Muscle of back (tissue), 11 donors: ENCODE data around the gene PRSS21. TPM values are rescaled to one million over a fixed set of nuclear protein-coding genes. Genes with fewer than 3 reads are reported as not detected.
A peak's percentile ranks its signal among the peaks of the same experiment; 100 is the strongest.

Source experiments
- DNase-seq, 3 donors: peaks; one replicate each; pipeline versions ENCODE4 v3.0.0 to v3.0.0-alpha.2; 2013
- polyA plus RNA-seq, 10 donors: library from polyadenylated mRNA; unstranded; fragments of 120-200 nt; gene quantifications; one replicate each; pipeline ENCODE4 v1.2.1, GENCODE V29; 2013; ENCODE audit not compliant: insufficient read length in 10 of 10

PRSS21 gene
- polyA plus RNA-seq, 10 donors = 0.24 to 0.53 (median 0.31) TPM; not detected in 7

GRCh38 chr16:2825906-2826305 lies 8.9 kb downstream of the PRSS21 start:
- DNase-seq = no peak

- DNase-seq = no peak
Observed at GRCh38 chr16:2826591-2827373, 9.7 kb downstream of the PRSS21 start.

GRCh38 chr16:2827374-2827791 lies 10.3 kb downstream of the PRSS21 start:
- DNase-seq = no peak

GRCh38 chr16:2827831-2828520 lies 10.9 kb downstream of the PRSS21 start:
- DNase-seq = no peak

- no peak for DNase-seq
Observed at GRCh38 chr16:2828521-2828840, 11.4 kb downstream of the PRSS21 start.

GRCh38 chr16:2828876-2829430 lies 11.9 kb downstream of the PRSS21 start:
- no peak for DNase-seq

- DNase-seq = no peak
Observed at GRCh38 chr16:2829501-2830354, 12.7 kb downstream of the PRSS21 start, which contains the start of gene ZG16B. ZG16B (plus strand) TSS chr16:2830303; CDS start chr16:2830442, 139 bp downstream.

- no peak for DNase-seq
Observed at GRCh38 chr16:2830355-2830695, 13.3 kb downstream of the PRSS21 start.

GRCh38 chr16:2831203-2831602 lies 14.2 kb downstream of the PRSS21 start:
- no peak for DNase-seq

GRCh38 chr16:2833776-2834175 lies 16.7 kb downstream of the PRSS21 start:
- DNase-seq = no peak

- no peak for DNase-seq
Observed at GRCh38 chr16:2834968-2835367, 17.9 kb downstream of the PRSS21 start.

GRCh38 chr16:2835638-2836493 lies 18.8 kb downstream of the PRSS21 start:
- peak in 1 of 3 donors; percentile 97 for DNase-seq

GRCh38 chr16:2836646-2837508 lies 19.8 kb downstream of the PRSS21 start:
- no peak for DNase-seq

- DNase-seq = peak; percentile 49 to 65 (median 49)
Observed at GRCh38 chr16:2838928-2839327, 21.9 kb downstream of the PRSS21 start.

- no peak for DNase-seq
Observed at GRCh38 chr16:2839650-2840450, 22.8 kb downstream of the PRSS21 start.

- DNase-seq = no peak
Observed at GRCh38 chr16:2840914-2841313, 23.9 kb downstream of the PRSS21 start.

GRCh38 chr16:2841606-2842339 lies 24.7 kb downstream of the PRSS21 start:
- no peak for DNase-seq

GRCh38 chr16:2842340-2843000 lies 25.4 kb downstream of the PRSS21 start:
- DNase-seq = peak in 2 of 3 donors; percentile 50 to 55
